OCI-LY7 (cell line): ENCODE data around the gene MYBPC3. TPM values are rescaled to one million over a fixed set of nuclear protein-coding genes. Genes with fewer than 3 reads are reported as not detected.

Experiments used
- BruUV-seq: library from RNA; stranded (reverse); fragments of 400-500 nt; replicated peaks from 2 replicates; lab custom pipeline; 2021; lab: Mats Ljungman, UMichigan
- CTCF ChIA-PET: fragments of 300-600 bp; sonication (Branson Sonifier 250); formaldehyde crosslinking; loops from one replicate; lab custom pipeline; 2022; ENCODE audit warnings: antibody characterized with exemption; ENCODE audit not compliant: unreplicated experiment; lab: Charles Lee
- POLR2A ChIA-PET: fragments of 300-600 bp; sonication (Branson Sonifier 250); formaldehyde crosslinking; loops from one replicate; lab custom pipeline; 2022; ENCODE audit warnings: antibody characterized with exemption; lab: Charles Lee
- DNase-seq: peaks from one replicate; pipeline ENCODE4 v3.0.0-alpha.2; 2015; ENCODE audit warnings: low spot score
- H2AFZ ChIP-seq: fragments of 200-600 bp; sonication (generic), shearing (Covaris generic); 2 replicates; pipeline ENCODE4 v1.6.1; 2014; ENCODE audit warnings: mild to moderate bottlenecking, antibody characterized with exemption, low read length, moderate library complexity
- H3K27ac ChIP-seq: fragments of 200-600 bp; sonication (generic); 2 replicates; pipeline ENCODE4 v1.5.1; 2014; ENCODE audit warnings: mixed run types, low read depth, mild to moderate bottlenecking, moderate library complexity, low read length, inconsistent platforms; ENCODE audit not compliant: poor library complexity, severe bottlenecking
- H3K36me3 ChIP-seq: fragments of 200-600 bp; sonication (generic); 2 replicates; pipeline ENCODE4 v1.6.1; 2014; ENCODE audit warnings: mild to moderate bottlenecking, antibody characterized with exemption, low read length, moderate library complexity, mixed read lengths; ENCODE audit not compliant: insufficient read depth
- H3K4me1 ChIP-seq: fragments of 200-600 bp; sonication (generic); 2 replicates; pipeline ENCODE4 v1.5.1; 2014; ENCODE audit warnings: mild to moderate bottlenecking, low read length; ENCODE audit not compliant: insufficient read depth, poor library complexity, severe bottlenecking
- H3K4me2 ChIP-seq: fragments of 200-600 bp; sonication (generic); 2 replicates; pipeline ENCODE4 v1.6.1; 2014; ENCODE audit warnings: mild to moderate bottlenecking, low read length
- H3K4me3 ChIP-seq: fragments of 200-600 bp; sonication (generic); 2 replicates; pipeline ENCODE4 v1.5.1; 2014; ENCODE audit warnings: mild to moderate bottlenecking, low read depth, low read length; ENCODE audit not compliant: poor library complexity, severe bottlenecking
- H3K79me2 ChIP-seq: fragments of 200-600 bp; sonication (generic); 2 replicates; pipeline ENCODE4 v1.6.1; 2016; ENCODE audit warnings: low read depth, mild to moderate bottlenecking, low read length, moderate library complexity, mixed read lengths; ENCODE audit not compliant: insufficient read depth
- H3K9me2 ChIP-seq: fragments of 200-600 bp; sonication (generic); 2 replicates; pipeline ENCODE4 v1.6.1; 2016; ENCODE audit warnings: mild to moderate bottlenecking, low read length, mixed read lengths; ENCODE audit not compliant: insufficient read depth
- H3K9me3 ChIP-seq: fragments of 200-600 bp; sonication (generic); 2 replicates; pipeline ENCODE4 v1.6.1; 2014; ENCODE audit warnings: mild to moderate bottlenecking, mixed run types, low read length, mixed read lengths
- H4K20me1 ChIP-seq: fragments of 200-600 bp; sonication (generic); 2 replicates; pipeline ENCODE4 v1.6.1; 2014; ENCODE audit warnings: mild to moderate bottlenecking, antibody characterized with exemption, low read length, moderate library complexity, mixed read lengths; ENCODE audit not compliant: insufficient read depth
- CTCF ChIP-seq: fragments of 200-600 bp; sonication (generic); conservative IDR thresholded peaks from 2 replicates; pipeline ENCODE4 v1.5.1; 2014; ENCODE audit warnings: mild to moderate bottlenecking, antibody characterized with exemption, low read length, moderate library complexity, mixed read lengths
- EZH2phosphoT487 ChIP-seq: fragments of 200-600 bp; sonication (generic); IDR thresholded peaks from 2 replicates; pipeline ENCODE4 v1.6.1; 2018; ENCODE audit warnings: low read depth, borderline replicate concordance, mild to moderate bottlenecking, mixed run types, antibody characterized with exemption, low read length, moderate library complexity, mixed read lengths
- intact Hi-C: fragments of 100-400 bp; cut with micrococcal nuclease; formaldehyde crosslinking; loops from one replicate; pipeline ENCODE4 v1.10.0; 2022; ENCODE audit not compliant: unreplicated experiment
- total RNA-seq, 2 experiments: library from RNA; depleted of rRNA in 1 of 2; stranded (reverse); fragments of >200 nt in 1 of 2; shearing (Covaris generic) in 1 of 2; gene quantifications; 2 replicates each; pipeline ENCODE4 v1.2.3, GENCODE V29; 2014 to 2022

The MYBPC3 gene
- total RNA-seq, 2 experiments from 2014 or later = 0.25 to 0.29 TPM

- no TSS peak for BruUV-seq
- DNase-seq = no peak
- no peaks in the 10 kb centered on the region for H3K4me1 ChIP-seq
- H4K20me1 ChIP-seq = no peaks in the 10 kb centered on the region
- no peaks in the 10 kb centered on the region for H3K9me2 ChIP-seq
- TF ChIP-seq EZH2phosphoT487 (no peak), CTCF (no peak)
- no peaks in the 10 kb centered on the region for H3K79me2 ChIP-seq
- H2AFZ ChIP-seq = no peak overlapping the region
- H3K36me3 ChIP-seq = no peaks in the 10 kb centered on the region
- H3K27ac ChIP-seq = no peak overlapping the region
- no peak overlapping the region for H3K4me2 ChIP-seq
- POLR2A ChIA-PET = no interaction called here
- CTCF ChIA-PET = no interaction called here
- no peak overlapping the region for H3K4me3 ChIP-seq
- H3K9me3 ChIP-seq = no peaks in the 10 kb centered on the region
- intact Hi-C loops = no loop called here
Observed at GRCh38 chr11:47342036-47342803, 10.3 kb downstream of the MYBPC3 start.

GRCh38 chr11:47340980-47341775 lies 11.3 kb downstream of the MYBPC3 start:
- intact Hi-C loops = no loop called here
- H3K9me3 ChIP-seq = no peaks in the 10 kb centered on the region
- no peak overlapping the region for H2AFZ ChIP-seq
- no peak overlapping the region for H3K27ac ChIP-seq
- CTCF ChIA-PET = no interaction called here
- no peak for DNase-seq
- no peak for TF ChIP-seq EZH2phosphoT487
- TF ChIP-seq CTCF = no peak
- no TSS peak for BruUV-seq
- H3K36me3 ChIP-seq = no peaks in the 10 kb centered on the region
- H3K4me2 ChIP-seq = no peak overlapping the region
- no peaks in the 10 kb centered on the region for H3K4me1 ChIP-seq
- H3K79me2 ChIP-seq = no peaks in the 10 kb centered on the region
- POLR2A ChIA-PET = interaction anchor here (0.6 kb wide), 1 partner anchor 127 kb away, joined by 3 read pairs; no protein-coding TSS in a partner anchor
- H3K9me2 ChIP-seq = no peaks in the 10 kb centered on the region
- H4K20me1 ChIP-seq = no peaks in the 10 kb centered on the region
- no peak overlapping the region for H3K4me3 ChIP-seq

DNA sequence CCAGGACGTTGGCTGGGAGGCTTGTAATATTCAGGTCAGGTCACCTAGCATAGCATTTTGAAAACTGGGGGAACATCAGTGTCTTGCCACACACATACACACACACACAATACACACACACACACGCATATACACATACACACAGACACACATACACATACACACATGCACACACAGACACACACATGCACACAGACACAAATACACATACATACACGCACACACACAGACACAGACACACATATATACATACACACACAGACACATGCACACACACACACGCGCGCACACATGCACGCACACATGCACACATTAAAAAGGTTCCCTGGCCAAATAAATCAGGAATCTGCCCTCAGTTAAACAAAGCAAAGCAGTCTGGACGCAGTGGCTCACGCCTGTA lies 12.5 kb downstream of the MYBPC3 start:
- DNase-seq = no peak
- Histone ChIP-seq H3K9me3 (no peaks in the 10 kb centered on the region), H3K4me2 (no peak overlapping the region), H2AFZ (no peak overlapping the region), H3K9me2 (no peaks in the 10 kb centered on the region), H3K4me1 (no peaks in the 10 kb centered on the region), H4K20me1 (no peaks in the 10 kb centered on the region), H3K4me3 (no peak overlapping the region), H3K79me2 (no peaks in the 10 kb centered on the region), H3K36me3 (no peaks in the 10 kb centered on the region), H3K27ac (no peak overlapping the region)
- no peak for TF ChIP-seq CTCF
- no peak for TF ChIP-seq EZH2phosphoT487
- ChIA-PET POLR2A (no interaction called here), CTCF (no interaction called here)
- no TSS peak for BruUV-seq
- intact Hi-C loops = no loop called here
